HEK293 (cell line): ENCODE data around the gene ZNF710.

Experiments
- BCL11B ChIP-seq: fragments of 450-650 bp; formaldehyde crosslinking; IDR thresholded peaks from 2 replicates; pipeline ENCODE4 v1.5.1; 2016; ENCODE audit warnings: low read depth, missing biosample characterization, missing genetic modification characterization
- KLF17 ChIP-seq: fragments of 450-650 bp; formaldehyde crosslinking; IDR thresholded peaks from 2 replicates; pipeline ENCODE4 v1.5.1; 2016; ENCODE audit warnings: missing biosample characterization, missing genetic modification characterization
- OSR2 ChIP-seq: fragments of 450-650 bp; formaldehyde crosslinking; IDR thresholded peaks from 2 replicates; pipeline ENCODE4 v1.5.1; 2016; ENCODE audit warnings: missing biosample characterization, missing genetic modification characterization
- OVOL3 ChIP-seq: fragments of 450-650 bp; formaldehyde crosslinking; IDR thresholded peaks from 2 replicates; pipeline ENCODE4 v1.5.1; 2016; ENCODE audit warnings: missing biosample characterization, missing genetic modification characterization
- REPIN1 ChIP-seq: fragments of 450-650 bp; formaldehyde crosslinking; IDR thresholded peaks from 2 replicates; pipeline ENCODE4 v1.5.1; 2017; ENCODE audit warnings: missing biosample characterization, missing genetic modification characterization, low read depth
- REST ChIP-seq: fragments of 450-650 bp; formaldehyde crosslinking; IDR thresholded peaks from 2 replicates; pipeline ENCODE4 v1.5.1; 2016; ENCODE audit warnings: missing biosample characterization, missing genetic modification characterization
- SETDB1 ChIP-seq: IDR thresholded peaks from one replicate; pipeline ENCODE4 v1.6.1; 2017; ENCODE audit warnings: mild to moderate bottlenecking, low read length, moderate library complexity, mixed read lengths; ENCODE audit not compliant: insufficient read length
- TSHZ1 ChIP-seq: fragments of 450-650 bp; formaldehyde crosslinking; IDR thresholded peaks from 2 replicates; pipeline ENCODE4 v1.5.1; 2016; ENCODE audit warnings: missing biosample characterization, missing genetic modification characterization, borderline replicate concordance
- ZBTB10 ChIP-seq: fragments of 450-650 bp; formaldehyde crosslinking; IDR thresholded peaks from 2 replicates; pipeline ENCODE4 v1.5.1; 2016; ENCODE audit warnings: missing biosample characterization, missing genetic modification characterization
- ZBTB11 ChIP-seq: fragments of 450-650 bp; formaldehyde crosslinking; conservative IDR thresholded peaks from 2 replicates; pipeline ENCODE4 v1.5.1; 2016; ENCODE audit warnings: low read depth, missing biosample characterization, missing genetic modification characterization
- ZNF114 ChIP-seq: fragments of 450-650 bp; formaldehyde crosslinking; IDR thresholded peaks from 2 replicates; pipeline ENCODE4 v1.5.0; 2017; ENCODE audit warnings: missing biosample characterization, missing genetic modification characterization
- ZNF211 ChIP-seq: fragments of 450-650 bp; formaldehyde crosslinking; IDR thresholded peaks from 2 replicates; pipeline ENCODE4 v1.5.1; 2016; ENCODE audit warnings: low read depth, missing biosample characterization, missing genetic modification characterization
- ZNF23 ChIP-seq: fragments of 450-650 bp; formaldehyde crosslinking; IDR thresholded peaks from 2 replicates; pipeline ENCODE4 v1.5.1; 2016; ENCODE audit warnings: missing biosample characterization, missing genetic modification characterization, borderline replicate concordance
- ZNF292 ChIP-seq: fragments of 450-650 bp; formaldehyde crosslinking; IDR thresholded peaks from 2 replicates; pipeline ENCODE4 v1.5.1; 2016; ENCODE audit warnings: low read depth, missing biosample characterization, missing genetic modification characterization, borderline replicate concordance
- ZNF510 ChIP-seq: fragments of 450-650 bp; formaldehyde crosslinking; IDR thresholded peaks from 2 replicates; pipeline ENCODE4 v1.5.1; 2018; ENCODE audit warnings: mild to moderate bottlenecking, missing genetic modification characterization, missing biosample characterization; ENCODE audit not compliant: insufficient replicate concordance
- ZNF558 ChIP-seq: fragments of 450-650 bp; formaldehyde crosslinking; IDR thresholded peaks from 2 replicates; pipeline ENCODE4 v1.5.1; 2016; ENCODE audit warnings: missing biosample characterization, missing genetic modification characterization
- ZNF629 ChIP-seq: fragments of 450-650 bp; formaldehyde crosslinking; IDR thresholded peaks from 2 replicates; pipeline ENCODE4 v1.5.1; 2017; ENCODE audit warnings: missing biosample characterization, missing genetic modification characterization
- ZNF639 ChIP-seq: fragments of 450-650 bp; formaldehyde crosslinking; IDR thresholded peaks from 2 replicates; pipeline ENCODE4 v1.5.1; 2016; ENCODE audit warnings: missing biosample characterization, missing genetic modification characterization
- ZNF692 ChIP-seq: fragments of 450-650 bp; formaldehyde crosslinking; IDR thresholded peaks from 2 replicates; pipeline ENCODE4 v1.5.1; 2016; ENCODE audit warnings: missing biosample characterization, missing genetic modification characterization
- ZXDB ChIP-seq: fragments of 450-650 bp; formaldehyde crosslinking; IDR thresholded peaks from 2 replicates; pipeline ENCODE4 v1.5.1; 2016; ENCODE audit warnings: missing biosample characterization, missing genetic modification characterization

The ZNF710 gene

GRCh38 chr15:90101969-90102890, 101.1 kb downstream of the ZNF710 start, which contains the start of gene IDH2 (continued):
- TF ChIP-seq REST (tag by site-specific recombination) (no peak), ZNF23 (tag by site-specific recombination) (no peak), SETDB1 (no peak), REPIN1 (tag by site-specific recombination) (no peak), ZNF510 (tag by site-specific recombination) (no peak), ZNF629 (tag by site-specific recombination) (0 out of 2 replicates have a peak, but pooled peaks have one; percentile 30), OVOL3 (no peak), ZNF114 (no peak), ZBTB10 (tag by site-specific recombination) (no peak), BCL11B (tag by site-specific recombination) (no peak), OSR2 (tag by site-specific recombination) (no peak), ZNF692 (tag by site-specific recombination) (peak; percentile 30; the same call in 1 of the 2 replicates), ZNF211 (tag by site-specific recombination) (no peak), ZNF558 (tag by site-specific recombination) (no peak), ZBTB11 (tag by site-specific recombination) (no peak; the same call in 1 of the 2 replicates), TSHZ1 (tag by site-specific recombination) (no peak), KLF17 (tag by site-specific recombination) (no peak), ZNF639 (tag by site-specific recombination) (no peak), ZNF292 (tag by site-specific recombination) (no peak), ZXDB (tag by site-specific recombination) (no peak)
